ENCODE data around the gene SIRT6.
A peak's percentile ranks its signal among the peaks of the same experiment; 100 is the strongest.
"Not testable (repeated sequence)": the region's sequence is repeated elsewhere in the genome, so short reads cannot be mapped to it uniquely, and the experiment has no call there.

The SIRT6 gene

DNA sequence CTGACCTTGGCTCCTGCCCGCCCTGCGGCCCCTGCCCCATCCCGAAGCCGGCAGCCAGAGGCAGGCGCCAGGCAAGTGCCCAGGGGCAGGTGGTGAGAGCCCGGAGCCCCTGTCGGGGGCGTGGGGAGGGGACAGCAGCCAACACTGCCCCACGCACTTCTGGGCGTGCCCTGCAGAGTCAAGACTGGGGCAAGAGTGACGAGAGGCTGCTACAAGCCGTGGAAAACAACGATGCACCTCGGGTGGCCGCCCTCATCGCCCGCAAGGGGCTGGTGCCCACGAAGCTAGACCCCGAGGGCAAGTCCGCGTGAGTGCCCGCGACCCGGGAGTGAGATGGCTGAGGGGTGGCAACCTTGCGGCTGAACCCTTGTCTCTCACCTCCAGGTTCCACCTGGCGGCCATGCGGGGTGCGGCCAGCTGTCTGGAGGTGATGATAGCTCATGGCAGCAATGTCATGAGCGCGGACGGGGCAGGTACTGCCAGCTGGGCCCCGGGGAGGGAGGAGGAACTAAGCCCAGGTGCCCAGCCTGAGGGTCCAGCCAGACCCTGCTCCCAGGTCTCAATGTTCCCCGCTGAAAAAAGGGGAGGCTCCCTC is 17.4 kb upstream of the SIRT6 start:
- no peak for DNase-seq (ENCODE audit: low read depth)

DNA sequence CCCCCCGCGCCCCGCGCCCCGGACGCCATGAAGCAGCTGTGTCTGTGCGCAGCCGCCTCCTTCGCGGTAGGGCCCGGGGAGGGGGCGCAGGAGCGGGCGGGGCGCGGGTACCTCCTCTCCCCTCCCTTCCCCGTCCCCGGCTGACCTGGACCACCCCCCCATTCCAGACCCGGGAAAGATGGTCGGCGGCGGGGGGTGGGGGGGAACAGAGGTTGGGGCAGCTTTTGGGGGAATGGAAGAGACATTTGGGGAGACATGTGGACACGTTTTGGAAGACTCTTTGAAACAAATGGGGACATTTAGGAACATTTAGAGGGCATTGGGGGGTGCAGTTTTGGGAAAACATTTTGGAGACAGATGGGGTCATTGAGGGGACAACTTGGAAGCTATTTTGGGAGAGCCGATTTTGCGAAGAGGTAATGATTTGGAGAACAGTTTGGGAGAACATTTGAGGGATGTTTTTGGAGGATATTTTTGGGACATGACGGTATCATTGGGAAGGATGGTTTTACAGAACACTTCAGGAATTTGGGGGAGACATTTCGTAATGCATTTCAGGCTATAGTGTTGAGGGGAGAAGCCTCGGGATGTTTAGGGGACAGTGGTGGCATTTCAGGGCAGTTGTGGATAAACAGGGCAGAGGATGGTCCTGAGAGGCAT is 16.2 kb upstream of the SIRT6 start:
- no peak for DNase-seq (ENCODE audit: low read depth)

DNA sequence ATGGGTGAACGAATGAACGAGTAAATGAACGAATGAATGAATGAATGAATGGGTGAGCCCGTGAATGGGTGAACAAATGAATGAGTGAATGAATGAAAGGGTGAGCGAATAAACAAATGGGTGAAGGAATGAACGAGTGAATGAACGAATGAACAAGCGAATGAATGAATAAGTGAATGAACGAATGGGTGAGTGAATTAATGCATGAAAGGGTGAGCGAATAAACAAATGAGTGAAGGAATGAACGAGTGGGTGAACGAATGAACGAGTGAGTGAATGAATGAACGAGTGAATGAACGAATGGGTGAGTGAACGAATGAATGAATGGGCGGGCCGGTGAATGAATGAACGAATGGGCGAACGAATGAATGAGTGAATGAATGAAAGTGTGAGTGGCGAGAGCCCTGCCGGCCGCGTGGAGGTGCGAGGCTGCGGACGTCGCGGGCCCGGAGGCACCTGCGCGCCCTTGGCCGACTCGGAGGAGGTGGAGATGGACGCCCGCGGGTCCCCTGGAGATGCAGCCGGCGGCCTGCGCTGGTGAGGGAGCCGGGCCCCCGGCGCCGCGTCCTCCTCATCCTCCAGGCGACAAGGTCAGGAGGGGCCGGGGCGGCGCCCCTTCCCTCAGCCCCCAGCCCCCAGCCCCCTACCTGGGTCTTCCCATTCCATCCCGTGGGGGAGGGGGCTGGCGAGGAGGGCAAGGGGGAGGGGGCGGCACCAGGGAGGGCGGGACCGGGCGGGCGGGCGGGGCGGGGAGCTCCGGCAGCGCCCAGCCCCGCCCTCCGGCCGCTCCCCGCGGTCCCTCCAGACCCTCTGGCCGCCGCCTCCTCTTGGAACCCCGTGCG is 15.5 kb upstream of the SIRT6 start:
- DNase-seq (ENCODE audit: low read depth) = no peak

DNA sequence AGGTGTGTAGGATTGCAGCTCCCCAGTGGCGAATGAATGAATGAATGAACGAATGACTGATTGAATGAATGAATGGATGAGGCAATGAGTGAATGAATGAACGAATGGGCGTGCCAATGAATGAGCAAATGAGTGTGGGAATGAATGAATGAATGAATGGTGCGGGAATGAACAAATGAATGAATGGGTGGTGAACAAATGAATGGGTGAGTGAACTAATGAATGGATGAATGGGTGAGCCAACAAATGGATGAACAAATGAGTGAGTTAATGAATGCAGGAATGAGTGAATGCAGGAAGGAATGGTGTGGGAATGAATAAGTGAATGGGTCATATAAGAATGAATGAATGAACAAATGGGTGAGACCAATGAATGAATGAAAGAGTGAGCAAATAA is 14.9 kb upstream of the SIRT6 start:
- DNase-seq (ENCODE audit: low read depth) = no peak

DNA sequence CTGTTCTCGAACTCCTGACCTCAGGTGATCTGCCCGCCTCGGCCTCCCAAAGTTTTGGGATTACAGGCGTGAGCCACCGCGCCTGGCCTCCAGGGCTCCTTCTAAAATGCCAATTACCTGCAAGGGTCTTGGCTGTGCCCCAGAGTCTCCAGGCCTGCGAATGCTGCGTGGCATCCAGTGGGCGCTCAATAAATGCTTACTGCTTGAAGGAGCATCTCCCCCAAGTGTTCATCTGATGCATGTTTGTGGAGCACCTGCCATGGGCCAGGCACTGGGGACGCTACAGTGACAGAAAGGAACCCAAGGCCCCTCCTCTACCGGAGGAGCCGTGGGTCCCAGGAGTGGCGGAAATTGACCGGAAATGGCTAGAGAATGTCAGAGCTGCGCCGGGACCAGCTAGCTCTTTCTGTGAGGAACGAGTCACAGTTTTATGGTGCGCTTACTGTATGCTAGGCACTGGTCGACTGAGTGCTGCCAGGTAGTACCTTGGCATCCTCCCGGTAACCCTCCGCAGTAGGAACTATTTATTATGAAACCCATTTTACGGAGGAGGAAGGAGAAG is 14.3 kb upstream of the SIRT6 start:
- no peak for DNase-seq (ENCODE audit: low read depth)

DNA sequence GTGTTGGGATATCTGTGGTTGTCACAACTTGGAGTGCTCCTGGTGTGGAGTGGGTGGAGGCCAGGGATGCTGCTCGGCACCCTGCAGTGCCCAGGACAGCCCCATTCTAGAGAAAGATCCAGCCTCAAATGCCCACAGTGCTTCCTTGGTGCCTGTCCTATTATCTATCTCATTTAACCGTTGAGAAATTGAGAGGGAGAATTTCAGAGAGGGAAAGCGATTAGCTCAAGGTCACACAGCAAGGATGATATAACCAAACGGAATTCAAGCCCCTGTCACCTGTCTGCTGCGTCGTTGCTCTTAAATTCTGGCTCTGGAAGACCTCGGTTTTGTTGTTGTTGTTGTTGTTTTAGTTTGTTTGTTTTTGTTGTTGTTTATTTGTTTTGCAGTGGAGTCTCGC is 13.6 kb upstream of the SIRT6 start:
- DNase-seq (ENCODE audit: low read depth) = no peak

DNA sequence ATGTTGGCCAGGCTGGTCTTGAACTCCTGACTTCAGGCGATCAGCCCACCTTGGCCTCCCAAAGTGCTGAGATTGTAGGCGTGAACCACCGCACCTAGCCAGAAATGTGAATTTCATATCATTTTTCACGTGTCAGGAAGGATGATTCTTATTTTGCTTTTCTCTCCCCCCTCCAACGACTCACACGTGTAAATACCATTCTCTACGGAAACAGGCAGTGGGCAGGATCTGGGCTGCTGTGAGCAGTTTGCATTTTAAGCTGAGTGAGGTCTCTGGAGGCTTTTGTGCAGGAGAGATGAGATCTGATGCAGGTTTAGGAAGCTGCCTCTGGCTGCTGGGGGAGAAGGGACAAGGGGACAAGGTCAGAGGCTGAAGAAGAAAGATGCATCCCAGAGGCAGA is 12.0 kb upstream of the SIRT6 start:
- DNase-seq (ENCODE audit: low read depth) = no peak

GRCh38 chr19:4192537-4192936 is 10.2 kb upstream of the SIRT6 start:
- DNase-seq (ENCODE audit: low read depth) = not testable (repeated sequence)

GRCh38 chr19:4189641-4190040 is 7.3 kb upstream of the SIRT6 start:
- DNase-seq (ENCODE audit: low read depth) = no peak

DNA sequence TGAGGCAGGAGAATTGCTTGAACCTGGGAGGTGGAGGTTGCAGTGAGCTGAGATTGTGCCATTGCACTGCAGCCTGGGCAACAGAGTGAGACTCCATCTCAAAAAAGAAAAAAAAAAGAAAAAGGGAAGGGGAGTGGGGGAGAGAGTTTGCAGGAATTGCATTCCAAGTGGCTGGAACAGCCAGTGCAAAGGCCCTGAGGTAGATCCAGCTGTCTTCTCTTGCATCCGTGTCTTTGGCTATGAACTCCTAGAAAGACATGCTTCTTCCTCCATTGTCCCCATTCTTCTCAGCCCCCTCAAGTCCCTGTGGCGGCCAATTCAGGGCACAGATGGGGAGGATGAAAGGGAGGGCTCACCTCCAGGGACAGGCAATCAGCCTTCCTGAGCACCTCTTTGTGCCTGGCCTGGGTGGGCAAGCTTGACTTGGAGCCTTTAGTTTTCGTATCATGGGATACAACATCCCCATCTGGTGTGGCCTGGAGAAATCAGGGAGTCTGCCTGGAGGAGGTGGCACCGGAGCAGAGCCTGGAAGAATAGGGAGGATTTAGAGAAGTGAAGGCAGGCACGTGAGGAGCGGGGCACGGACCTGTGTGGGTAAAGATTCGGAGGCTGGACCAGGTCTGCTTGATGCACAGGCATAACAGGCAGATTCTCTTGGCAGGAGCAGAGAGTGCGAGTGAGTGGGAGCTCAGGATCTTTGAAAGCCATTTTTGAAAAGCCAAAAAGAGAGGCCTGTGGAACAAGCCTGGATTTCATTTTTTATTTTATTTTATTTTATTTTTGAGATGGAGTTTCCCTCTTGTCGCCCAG is 5.2 kb upstream of the SIRT6 start:
- DNase-seq (ENCODE audit: low read depth) = no peak

- DNase-seq (ENCODE audit: low read depth) = no peak
Observed at GRCh38 chr19:4186087-4186993, 4.0 kb upstream of the SIRT6 start.

- no peak for DNase-seq (ENCODE audit: low read depth)
Observed at GRCh38 chr19:4185413-4186086, 3.2 kb upstream of the SIRT6 start.

GRCh38 chr19:4184718-4185352 is 2.5 kb upstream of the SIRT6 start:
- DNase-seq (ENCODE audit: low read depth) = no peak

DNA sequence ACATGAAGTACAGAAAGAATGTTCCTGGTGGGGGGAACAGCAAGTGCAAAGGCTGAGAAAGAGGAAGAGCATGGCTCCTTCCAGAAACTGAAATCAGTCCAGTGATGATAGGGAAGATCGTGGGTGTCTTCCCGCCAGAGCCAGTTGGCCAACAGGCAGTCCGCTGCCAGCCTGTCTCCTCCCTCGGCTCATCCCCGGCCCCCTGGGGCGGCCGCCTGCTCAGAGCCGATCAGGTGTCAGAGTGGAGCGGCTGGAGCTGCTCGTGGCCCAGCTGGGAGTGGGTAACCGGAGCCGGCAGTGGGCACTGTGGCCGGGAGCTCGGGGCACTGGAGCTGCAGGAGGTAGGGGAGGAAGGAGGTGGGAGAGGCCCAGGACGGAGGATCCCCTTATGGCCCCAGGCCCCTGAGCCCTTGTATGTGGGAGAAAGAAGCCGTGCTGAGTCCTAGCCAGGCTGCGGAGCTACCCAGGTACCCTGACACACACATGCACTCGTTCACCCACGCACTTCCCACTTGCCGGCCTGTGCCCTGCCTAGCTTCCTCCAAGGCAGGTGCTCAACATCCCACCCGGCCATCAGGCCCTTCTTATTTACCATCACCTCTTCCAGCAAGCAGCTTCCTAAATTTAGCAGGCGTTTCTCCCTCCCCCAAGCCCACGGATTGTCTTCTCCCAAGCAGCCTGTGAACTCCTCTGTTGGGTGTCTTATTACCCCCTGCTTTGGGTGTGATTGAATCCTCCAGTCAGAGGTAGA is 1.8 kb upstream of the SIRT6 start:
- no peak for DNase-seq (ENCODE audit: low read depth)

GRCh38 chr19:4181053-4181508 is 1.3 kb downstream of the SIRT6 start:
- DNase-seq (ENCODE audit: low read depth) = peak; percentile 45

GRCh38 chr19:4178990-4179389 is 3.4 kb downstream of the SIRT6 start:
- DNase-seq (ENCODE audit: low read depth) = no peak

DNA sequence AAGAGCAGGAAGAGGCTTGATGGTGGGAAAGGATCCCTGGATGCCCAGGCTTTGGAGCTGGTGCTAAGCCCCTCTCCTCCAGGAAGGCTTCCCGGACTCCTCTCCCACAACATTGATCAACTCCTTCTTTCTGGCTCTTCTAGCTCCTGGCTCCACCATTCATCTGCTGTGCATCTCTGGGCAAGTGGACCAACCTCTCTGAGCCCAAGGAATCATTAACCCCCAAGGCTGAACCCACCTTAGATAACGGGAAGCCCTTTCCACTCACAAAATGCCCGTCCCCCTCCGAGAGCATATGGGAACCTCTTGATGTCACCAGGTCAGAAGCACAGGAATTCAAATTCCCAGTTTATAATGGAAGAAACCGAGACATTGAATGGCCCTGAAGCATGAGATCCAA is 5.2 kb downstream of the SIRT6 start:
- DNase-seq (ENCODE audit: low read depth) = no peak

GRCh38 chr19:4175669-4175931 is 6.8 kb downstream of the SIRT6 start:
- no peak for DNase-seq (ENCODE audit: low read depth)

GRCh38 chr19:4174895-4175668 is 7.3 kb downstream of the SIRT6 start:
- DNase-seq (ENCODE audit: low read depth) = no peak
